ENCODE measurements around the gene UGDH.

The UGDH gene

GRCh38 chr4:39451423-39452023, 75.7 kb downstream of the UGDH start:
- DNase-seq = no peak

- DNase-seq = no peak
These were observed 76.6 kb downstream of the UGDH start for GRCh38 chr4:39450618-39451017.

Measured in activated naive CD4-positive, alpha-beta T cell treated with anti-CD3 and anti-CD28 coated beads, Interleukin-2, amount 50 U/mL, for 16 hours (primary cell).